Gastroesophageal sphincter (tissue), 4 donors: Measurements from ENCODE around the gene ARPIN. TPM values are rescaled to one million over a fixed set of nuclear protein-coding genes. Genes with fewer than 3 reads are reported as not detected.

Source experiments
- ATAC-seq: fragments of 150-250 bp; one replicate; pipeline ENCODE4 v1.9.1; 2016; ENCODE audit warnings: mild to moderate bottlenecking, moderate library complexity
- H3K27ac ChIP-seq, 4 donors: fragments of 200-600 bp; sonication (generic) in 3 of 4; 1 replicate in 3 of 4; 2 replicates in 1 of 4; pipeline ENCODE4 v1.5.1; 2016 to 2019
- H3K27me3 ChIP-seq: fragments of 200-600 bp; sonication (generic); one replicate; pipeline ENCODE4 v1.5.1; 2019
- H3K36me3 ChIP-seq, 2 donors: fragments of 200-600 bp; sonication (generic); one replicate each; pipeline ENCODE4 v1.5.1; 2019; ENCODE audit warnings: control low read depth in 1 of 2
- H3K4me1 ChIP-seq, 3 donors: fragments of 200-600 bp; sonication (generic); 1 replicate in 2 of 3; 2 replicates in 1 of 3; pipeline ENCODE4 v1.5.1; 2016 to 2019; ENCODE audit warnings: control low read depth in 2 of 3
- H3K4me3 ChIP-seq, 2 donors: fragments of 200-600 bp; sonication (generic); one replicate each; pipeline ENCODE4 v1.5.1; 2019; ENCODE audit warnings: mild to moderate bottlenecking in 1 of 2, moderate library complexity in 1 of 2
- H3K9me3 ChIP-seq, 3 donors: fragments of 200-600 bp; sonication (generic); one replicate each; pipeline ENCODE4 v1.5.1; 2017 to 2019; ENCODE audit warnings: control low read depth in 2 of 3
- EP300 ChIP-seq: sonication (generic); formaldehyde crosslinking; IDR thresholded peaks from one replicate; pipeline ENCODE4 v1.6.1; 2017; ENCODE audit warnings: antibody characterized with exemption, mild to moderate bottlenecking
- POLR2A ChIP-seq, 2 donors: fragments of 450-650 bp; IDR thresholded peaks; one replicate each; pipeline ENCODE4 v1.6.1; 2017; ENCODE audit warnings: antibody characterized with exemption in 2 of 2, mild to moderate bottlenecking in 2 of 2, moderate library complexity in 1 of 2
- POLR2AphosphoS5 ChIP-seq: sonication (generic); formaldehyde crosslinking; IDR thresholded peaks from one replicate; pipeline ENCODE4 v1.6.1; 2017; ENCODE audit warnings: antibody characterized with exemption
- WGBS, 2 donors: methylation state at CpG; one replicate each; pipeline ENCODE4 v1.1.5; 2018; ENCODE audit warnings: low coverage in 1 of 2; 5-methylcytosine and 5-hydroxymethylcytosine counted together
- total RNA-seq, 4 donors: library from RNA; depleted of rRNA; stranded (reverse); fragments of >200 nt; gene quantifications; one replicate each; pipeline ENCODE4 v1.1.0, GENCODE V29; 2016
- TF ChIP-seq, protein P1 (sequence below), 4 experiments: fragments of 200-600 bp in 2 of 4; fragments of 450-650 bp in 2 of 4; sonication (generic) in 1 of 4; IDR thresholded peaks; one replicate each; pipeline ENCODE4 v1.5.1; 2017 to 2019; ENCODE audit warnings: antibody characterized with exemption in 4 of 4, mild to moderate bottlenecking in 2 of 4, moderate library complexity in 2 of 4

Gene ARPIN
- total RNA-seq, 4 donors from 2014 or later, result 20.9 to 25.4 (median 24.3) TPM

DNA sequence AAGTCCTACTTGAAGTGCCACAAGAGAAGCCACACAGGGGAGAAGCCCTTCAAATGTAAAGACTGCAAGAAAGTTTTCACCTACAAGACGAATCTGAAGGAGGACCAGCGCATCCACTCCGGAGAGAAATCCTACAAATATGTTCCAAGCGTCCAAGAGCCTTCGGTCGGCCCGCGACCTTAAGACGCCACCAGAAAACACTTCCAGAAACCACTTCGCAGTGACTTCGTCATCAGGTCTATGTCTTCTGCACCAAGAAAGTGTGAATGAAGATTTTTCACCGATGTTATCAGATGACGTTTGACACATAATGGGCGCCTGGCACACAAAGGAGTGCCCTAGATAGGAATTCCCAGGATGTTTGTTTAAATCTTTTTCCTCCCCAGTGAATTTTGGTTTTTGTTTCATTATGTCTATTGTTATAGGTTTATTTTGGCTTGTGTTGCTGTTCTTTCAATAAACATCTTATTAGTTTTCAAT lies 24.1 kb upstream of the ARPIN start:
- TF ChIP-seq, protein P1, sequence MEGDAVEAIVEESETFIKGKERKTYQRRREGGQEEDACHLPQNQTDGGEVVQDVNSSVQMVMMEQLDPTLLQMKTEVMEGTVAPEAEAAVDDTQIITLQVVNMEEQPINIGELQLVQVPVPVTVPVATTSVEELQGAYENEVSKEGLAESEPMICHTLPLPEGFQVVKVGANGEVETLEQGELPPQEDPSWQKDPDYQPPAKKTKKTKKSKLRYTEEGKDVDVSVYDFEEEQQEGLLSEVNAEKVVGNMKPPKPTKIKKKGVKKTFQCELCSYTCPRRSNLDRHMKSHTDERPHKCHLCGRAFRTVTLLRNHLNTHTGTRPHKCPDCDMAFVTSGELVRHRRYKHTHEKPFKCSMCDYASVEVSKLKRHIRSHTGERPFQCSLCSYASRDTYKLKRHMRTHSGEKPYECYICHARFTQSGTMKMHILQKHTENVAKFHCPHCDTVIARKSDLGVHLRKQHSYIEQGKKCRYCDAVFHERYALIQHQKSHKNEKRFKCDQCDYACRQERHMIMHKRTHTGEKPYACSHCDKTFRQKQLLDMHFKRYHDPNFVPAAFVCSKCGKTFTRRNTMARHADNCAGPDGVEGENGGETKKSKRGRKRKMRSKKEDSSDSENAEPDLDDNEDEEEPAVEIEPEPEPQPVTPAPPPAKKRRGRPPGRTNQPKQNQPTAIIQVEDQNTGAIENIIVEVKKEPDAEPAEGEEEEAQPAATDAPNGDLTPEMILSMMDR (IDR thresholded peaks at IDR 0.05), result no peak
- TF ChIP-seq POLR2AphosphoS5 (no peak), POLR2A (IDR thresholded peaks at IDR 0.05) (no peak), EP300 (no peak)
- Histone ChIP-seq H3K36me3 (no peaks in the 10 kb centered on the region), H3K4me1 (no peaks in the 10 kb centered on the region), H3K4me3 (no peak overlapping the region), H3K27me3 (no peaks in the 10 kb centered on the region), H3K9me3 (no peaks in the 10 kb centered on the region), H3K27ac (no peak overlapping the region)
- WGBS, 2 donors, result 83 to 93% methylated on average over 5 to 11 of the region's 14 CpGs
- ATAC-seq, result no peak

DNA sequence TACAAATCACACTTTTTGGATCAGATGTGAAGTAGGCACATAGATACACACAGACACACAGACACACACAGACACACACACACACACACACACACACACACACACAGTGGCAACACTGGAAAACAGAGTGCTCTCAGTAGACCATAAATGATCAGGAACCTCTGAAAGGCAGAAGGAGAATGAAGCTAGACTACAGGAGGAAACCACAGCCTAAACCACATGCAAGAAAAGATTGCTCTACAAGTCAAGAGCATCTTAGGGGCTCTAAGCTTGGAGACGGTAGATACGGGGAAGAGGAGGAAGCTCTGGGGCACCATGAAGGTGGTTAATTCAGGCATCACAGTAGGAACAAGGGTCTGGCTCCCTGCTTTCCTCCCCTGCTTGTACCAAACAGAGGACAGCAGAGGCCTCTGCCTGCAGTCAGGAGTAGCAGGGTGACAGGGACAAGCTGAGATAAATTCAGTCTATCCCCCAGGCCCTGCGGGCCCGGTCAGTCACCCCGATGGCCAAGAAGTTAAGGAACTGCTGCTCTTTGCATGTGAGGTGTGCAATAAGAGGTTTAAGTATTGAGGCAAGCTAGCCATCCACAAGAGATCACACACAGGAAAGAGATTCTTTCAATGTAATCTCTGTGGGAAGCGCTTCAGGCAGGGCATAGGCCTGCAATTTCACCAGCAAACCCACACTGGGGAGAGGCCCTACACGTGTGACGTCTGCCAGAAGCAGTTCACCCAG lies 23.5 kb upstream of the ARPIN start:
- Histone ChIP-seq H3K4me1 (no peaks in the 10 kb centered on the region), H3K36me3 (no peaks in the 10 kb centered on the region), H3K27ac (no peak overlapping the region), H3K27me3 (no peaks in the 10 kb centered on the region), H3K4me3 (no peak overlapping the region), H3K9me3 (no peaks in the 10 kb centered on the region)
- ATAC-seq, result no peak
- 74 to 88% methylated on average over 6 of the region's 8 CpGs for WGBS, 2 donors
- TF ChIP-seq, protein P1 (IDR thresholded peaks at IDR 0.05), result no peak
- TF ChIP-seq POLR2A (IDR thresholded peaks at IDR 0.05), result no peak
- TF ChIP-seq EP300, result no peak
- no peak for TF ChIP-seq POLR2AphosphoS5

DNA sequence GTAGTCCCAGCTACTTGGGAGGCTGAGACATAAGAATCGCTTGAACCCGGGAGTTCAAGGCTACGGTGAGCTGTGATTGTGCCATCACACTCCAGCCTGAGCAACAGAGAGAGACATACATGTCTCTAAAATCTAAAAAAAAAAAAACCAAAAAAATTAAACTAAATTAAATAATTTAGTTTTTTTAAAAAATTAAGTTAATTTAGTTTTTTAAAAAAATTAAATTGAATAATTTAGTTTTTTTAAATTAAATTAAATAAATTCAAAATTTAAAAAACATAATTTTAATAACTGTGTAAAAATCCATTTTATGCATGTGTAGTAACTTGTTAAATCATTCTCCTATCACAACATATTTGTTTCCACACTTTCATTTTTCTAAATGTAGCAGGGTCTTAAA lies 20.1 kb upstream of the ARPIN start:
- Histone ChIP-seq H3K9me3 (no peaks in the 10 kb centered on the region), H3K4me3 (no peak overlapping the region), H3K36me3 (no peaks in the 10 kb centered on the region), H3K4me1 (no peaks in the 10 kb centered on the region), H3K27ac (no peak overlapping the region), H3K27me3 (no peaks in the 10 kb centered on the region)
- WGBS, 2 donors, result 97 to 100% methylated on average over 2 to 3 of the region's 3 CpGs
- ATAC-seq, result no peak
- TF ChIP-seq, protein P1 (IDR thresholded peaks at IDR 0.05), result no peak
- no peak for TF ChIP-seq POLR2AphosphoS5
- TF ChIP-seq POLR2A (IDR thresholded peaks at IDR 0.05), result no peak
- TF ChIP-seq EP300, result no peak

DNA sequence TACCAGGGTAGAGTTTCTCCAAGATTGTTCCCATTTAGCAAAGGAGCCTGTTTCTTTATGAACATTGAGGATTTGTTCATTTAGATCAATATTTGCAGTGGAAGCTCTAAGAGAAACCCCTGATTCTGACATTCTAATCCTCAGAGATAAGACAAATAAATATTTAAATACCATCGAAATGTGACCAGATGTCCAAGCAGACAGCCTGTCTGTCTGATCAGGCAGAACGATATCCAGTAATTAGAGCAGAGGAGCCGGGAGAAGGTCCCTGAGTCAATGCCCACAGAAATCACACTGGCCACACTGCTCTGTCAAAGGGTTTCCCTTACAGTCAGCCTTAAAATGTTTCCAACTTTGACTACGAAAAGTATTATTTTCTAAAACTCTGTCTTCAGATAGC lies 15.7 kb upstream of the ARPIN start:
- TF ChIP-seq, protein P1 (IDR thresholded peaks at IDR 0.05), result no peak
- TF ChIP-seq POLR2AphosphoS5, result no peak
- TF ChIP-seq EP300, result no peak
- TF ChIP-seq POLR2A (IDR thresholded peaks at IDR 0.05), result no peak
- ATAC-seq, result no peak
- Histone ChIP-seq H3K9me3 (no peaks in the 10 kb centered on the region), H3K27ac (no peak overlapping the region), H3K4me1 (no peaks in the 10 kb centered on the region), H3K4me3 (no peak overlapping the region), H3K36me3 (no peaks in the 10 kb centered on the region), H3K27me3 (no peaks in the 10 kb centered on the region)
- WGBS, 2 donors, result 51 to 73% methylated on average over 4 of the region's 4 CpGs

DNA sequence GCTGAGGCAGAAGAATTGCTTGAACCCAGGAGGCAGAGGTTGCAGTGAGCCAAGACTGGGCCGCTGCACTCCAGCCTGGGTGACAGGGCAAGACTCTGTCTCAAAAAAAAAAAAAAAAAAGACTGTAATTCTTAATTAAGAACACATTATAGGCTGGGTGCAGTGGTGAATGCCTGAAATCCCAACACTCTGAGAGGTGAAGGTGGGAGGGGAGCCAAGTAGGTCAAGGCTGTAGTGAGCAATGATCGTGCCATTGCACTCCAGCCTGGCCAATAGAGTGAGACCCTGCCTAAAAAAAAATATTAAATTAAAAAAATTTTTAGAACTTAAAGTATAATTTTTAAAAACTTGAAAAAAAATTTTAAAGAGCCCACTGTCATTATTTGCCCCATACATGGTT lies 13.4 kb upstream of the ARPIN start:
- H3K4me3 ChIP-seq, result no peak overlapping the region
- no peaks in the 10 kb centered on the region for H3K4me1 ChIP-seq
- TF ChIP-seq POLR2A (IDR thresholded peaks at IDR 0.05), result no peak
- TF ChIP-seq, protein P1 (IDR thresholded peaks at IDR 0.05), result no peak
- no peak for TF ChIP-seq EP300
- no peak for ATAC-seq
- no peak overlapping the region for H3K27ac ChIP-seq
- no peaks in the 10 kb centered on the region for H3K27me3 ChIP-seq
- H3K9me3 ChIP-seq, result no peaks in the 10 kb centered on the region
- H3K36me3 ChIP-seq, result no peaks in the 10 kb centered on the region
- WGBS, 2 donors, result 40 to 87% methylated on average over 1 to 2 of the region's 2 CpGs
